ENCODE results near the gene DGCR6. TPM values are rescaled to one million over a fixed set of nuclear protein-coding genes. Genes with fewer than 3 reads are reported as not detected.
"Not testable (repeated sequence)": the region's sequence is repeated elsewhere in the genome, so short reads cannot be mapped to it uniquely, and the experiment has no call there.

Gene DGCR6
- total and polyA plus RNA-seq, 12 donors = 0.81 to 12.7 (median 2.5) TPM

DNA sequence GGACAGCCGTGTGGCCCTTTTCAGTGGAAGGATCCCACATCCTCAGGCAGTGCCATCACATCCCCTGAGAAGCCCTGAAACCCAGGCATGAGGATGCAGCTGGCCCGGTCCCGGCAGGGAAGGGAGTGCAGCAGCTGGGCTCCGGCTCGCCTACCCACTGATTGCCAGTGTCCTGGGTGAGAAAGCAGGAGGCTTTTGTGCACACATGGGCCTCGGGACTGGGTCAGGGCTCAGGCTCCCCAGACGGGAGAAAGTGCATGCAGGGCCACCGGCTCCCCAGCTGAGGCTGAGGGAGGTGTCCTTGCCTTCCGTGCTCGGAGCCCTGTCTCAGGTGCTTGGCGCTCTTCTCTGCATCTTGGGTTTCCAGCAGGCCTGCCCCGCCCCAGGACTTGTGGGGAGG, 53.6 kb downstream of the DGCR6 start:
- not testable (repeated sequence) for H3K4me1 ChIP-seq (replicated peaks in 1 of 2); H3K4me3 ChIP-seq; H3K27ac ChIP-seq; DNase-seq; H3K9me3 ChIP-seq (replicated peaks in 1 of 3); H3K27me3 ChIP-seq; H3K36me3 ChIP-seq (replicated peaks in 1 of 2)
- intact Hi-C loops (cut with DNase I) = loop anchor here in 1 of 2 donors (5.0 kb wide), 1 partner anchor 668 kb away; no protein-coding TSS in a partner anchor
- 79 to 81% methylated on average over 10 to 12 of the region's 12 CpGs; no CpG with 5 or more reads in 2 of the 4 donors for WGBS, 4 donors

DNA sequence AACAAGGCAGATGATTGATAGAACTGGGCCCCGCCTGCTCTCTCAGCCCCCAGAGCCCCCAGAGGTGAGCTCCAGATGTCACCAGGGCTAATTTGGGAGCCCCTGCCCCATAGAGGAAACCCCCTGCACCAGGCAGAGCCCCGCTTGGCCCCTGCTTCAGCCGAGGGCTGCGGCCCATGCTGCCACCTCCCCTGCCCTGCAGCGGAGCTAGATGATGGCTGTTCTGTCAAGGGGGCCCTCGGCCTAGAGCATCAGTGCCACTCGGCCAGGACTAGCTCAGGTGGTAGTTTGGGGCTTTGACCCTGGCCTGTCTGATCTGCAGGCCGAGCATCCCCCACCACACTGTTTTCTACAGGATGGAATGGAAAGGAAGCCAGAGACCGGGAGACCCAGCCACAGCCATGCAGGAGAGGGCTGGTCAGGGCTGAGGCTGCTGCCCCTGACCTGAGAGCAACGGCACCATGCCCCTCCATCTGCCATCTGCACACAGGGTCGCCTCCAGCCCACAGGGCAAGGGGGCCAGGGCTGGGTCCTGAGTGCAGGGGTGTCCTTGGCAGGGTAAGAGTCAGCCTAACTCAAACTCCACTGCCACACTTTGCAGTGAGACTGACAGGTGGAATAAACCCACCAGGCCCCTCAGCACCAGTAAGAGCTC, 54.2 kb downstream of the DGCR6 start:
- not testable (repeated sequence) for H3K27me3 ChIP-seq

DNA sequence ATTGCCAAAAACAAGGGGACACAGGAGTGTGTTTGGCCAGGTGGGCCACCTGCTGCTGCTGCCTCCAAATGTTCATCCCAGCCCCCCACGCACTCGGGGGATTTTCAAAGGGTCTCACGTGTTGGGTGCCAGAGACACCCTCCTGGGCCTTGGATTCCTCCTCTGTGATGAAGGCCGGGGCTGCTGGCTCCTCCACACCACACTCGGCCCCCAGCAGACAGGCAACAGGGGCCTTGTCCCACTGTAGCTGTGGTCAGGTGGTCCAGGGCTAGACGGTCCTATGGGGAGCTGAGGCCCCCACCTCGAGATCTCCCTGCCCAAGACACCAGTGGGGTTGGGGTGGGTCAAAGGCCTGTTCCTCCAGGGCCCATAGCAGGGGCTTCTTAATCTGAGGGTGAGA, 55.1 kb downstream of the DGCR6 start:
- H3K27me3 ChIP-seq; H3K27ac ChIP-seq; H3K4me1 ChIP-seq (replicated peaks in 1 of 2); H3K36me3 ChIP-seq (replicated peaks in 1 of 2); DNase-seq; H3K4me3 ChIP-seq; H3K9me3 ChIP-seq (replicated peaks in 1 of 3); intact Hi-C loops (cut with DNase I): not testable (repeated sequence)
- 59 to 79% (median 66%) methylated on average over 5 to 7 of the region's 7 CpGs for WGBS, 4 donors

More for the DNA sequence above, 54.2 kb downstream of the DGCR6 start:
- H3K27ac ChIP-seq; H3K4me1 ChIP-seq (replicated peaks in 1 of 2); intact Hi-C loops (cut with DNase I); H3K9me3 ChIP-seq (replicated peaks in 1 of 3); H3K4me3 ChIP-seq; DNase-seq; H3K36me3 ChIP-seq (replicated peaks in 1 of 2): not testable (repeated sequence)
- WGBS, 4 donors = 76 to 90% (median 82%) methylated on average over 2 to 10 of the region's 11 CpGs

Other genes with a start within 250 kb of the DGCR6 start
- 1 to 10 TPM in 2 of 9 donors, under 1 TPM in 4, not detected in 3; 0.28 to 2.7 (median 0.71) TPM for gene PRODH, start 30.0 kb downstream of the DGCR6 start, total RNA-seq
- gene PRODH, start 30.0 kb downstream of the DGCR6 start, polyA plus RNA-seq = 1 to 10 TPM in 2 of 3 donors, not detected in 1; 1.2 to 1.7 TPM
- 10 to 100 TPM; 30.6 to 70.1 (median 63.1) TPM for gene DGCR2, start 216.1 kb downstream of the DGCR6 start, total RNA-seq
- 10 to 100 TPM; 24.3 to 34.6 (median 29.7) TPM for gene DGCR2, start 216.1 kb downstream of the DGCR6 start, polyA plus RNA-seq
- gene TSSK2, start 225.0 kb downstream of the DGCR6 start, total RNA-seq = under 1 TPM in 1 of 9 donors, not detected in 8; 0.06 TPM
- gene TSSK2, start 225.0 kb downstream of the DGCR6 start, polyA plus RNA-seq = under 1 TPM in 1 of 3 donors, not detected in 2; 0.32 TPM
- 10 to 100 TPM; 12.1 to 20.4 (median 15.7) TPM for gene ESS2, start 238.3 kb downstream of the DGCR6 start, total RNA-seq
- 10 to 100 TPM in 2 of 3 donors, 1 to 10 TPM in 1; 4.2 to 36.4 (median 35.0) TPM for gene ESS2, start 238.3 kb downstream of the DGCR6 start, polyA plus RNA-seq
- gene GSC2, start 244.0 kb downstream of the DGCR6 start, total RNA-seq = not detected
- gene GSC2, start 244.0 kb downstream of the DGCR6 start, polyA plus RNA-seq = not detected